Colon (tissue), 2 donors: ENCODE data around the gene IL1RAPL1.
A peak's percentile ranks its signal among the peaks of the same experiment; 100 is the strongest.

ENCODE experiments used
- FAIRE-seq: peaks from 2 replicates; lab custom pipeline; 2012; peaks lifted over from hg19 to GRCh38; lab: Jason Lieb, UNC
- donor health status: control.
- donor health status: control.

IL1RAPL1 gene

DNA sequence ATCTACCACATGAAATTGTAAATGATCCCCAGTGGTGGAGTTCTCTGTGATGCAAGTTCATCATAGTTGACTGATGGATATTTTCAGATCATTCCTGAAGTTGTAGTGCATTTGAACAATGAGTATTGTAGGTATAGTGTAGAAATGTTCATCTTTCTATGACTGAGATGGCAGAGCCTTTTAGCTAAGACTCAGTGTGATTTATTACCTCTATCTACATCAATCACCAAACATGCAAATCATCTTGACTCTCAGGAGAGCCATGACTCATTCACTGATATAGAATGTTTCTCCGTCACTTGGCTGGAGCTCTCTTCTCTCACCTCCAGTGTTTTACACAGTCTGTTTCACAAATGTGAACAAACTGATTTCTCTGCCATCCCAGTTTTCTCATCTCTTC is 392.6 kb downstream of the IL1RAPL1 start:
- FAIRE-seq = no peak

DNA sequence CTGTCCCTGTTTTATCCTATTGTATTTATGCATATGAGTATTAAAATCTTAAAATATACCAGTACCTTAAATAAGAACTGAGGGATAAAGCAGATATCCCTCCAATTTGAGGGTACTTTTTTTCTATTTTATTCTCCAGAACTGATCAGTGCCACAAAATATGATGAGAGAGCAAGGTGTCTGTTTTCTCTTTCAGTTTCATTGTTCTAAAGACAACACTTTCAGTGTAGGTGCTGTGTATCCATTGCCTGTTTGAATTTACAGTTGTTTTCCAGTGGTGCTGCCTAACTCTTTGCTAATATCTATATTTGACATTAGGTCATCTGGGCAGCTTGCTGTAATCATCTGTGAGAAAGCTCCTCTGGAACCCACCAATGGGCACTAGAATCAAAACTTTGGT is 394.7 kb downstream of the IL1RAPL1 start:
- no peak for FAIRE-seq

DNA sequence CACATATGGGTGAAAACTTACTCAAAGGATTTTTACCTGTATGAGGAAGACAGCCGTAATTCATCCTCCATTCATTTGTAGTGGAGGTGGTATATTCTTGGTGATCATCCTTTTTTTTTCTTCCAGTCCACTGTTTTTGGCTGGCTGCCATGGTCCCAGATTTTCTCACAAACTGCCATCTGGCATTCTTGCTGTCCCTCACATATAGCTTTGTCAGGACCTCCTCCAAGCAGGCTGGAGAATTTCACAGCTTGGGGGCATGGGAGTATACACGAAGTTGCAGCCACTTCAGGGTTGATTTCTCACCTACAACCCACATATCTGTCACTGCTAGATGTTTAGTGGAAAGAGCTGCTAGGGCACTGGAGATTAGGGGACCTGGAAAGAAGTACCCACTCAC is 401.0 kb downstream of the IL1RAPL1 start:
- no peak for FAIRE-seq

DNA sequence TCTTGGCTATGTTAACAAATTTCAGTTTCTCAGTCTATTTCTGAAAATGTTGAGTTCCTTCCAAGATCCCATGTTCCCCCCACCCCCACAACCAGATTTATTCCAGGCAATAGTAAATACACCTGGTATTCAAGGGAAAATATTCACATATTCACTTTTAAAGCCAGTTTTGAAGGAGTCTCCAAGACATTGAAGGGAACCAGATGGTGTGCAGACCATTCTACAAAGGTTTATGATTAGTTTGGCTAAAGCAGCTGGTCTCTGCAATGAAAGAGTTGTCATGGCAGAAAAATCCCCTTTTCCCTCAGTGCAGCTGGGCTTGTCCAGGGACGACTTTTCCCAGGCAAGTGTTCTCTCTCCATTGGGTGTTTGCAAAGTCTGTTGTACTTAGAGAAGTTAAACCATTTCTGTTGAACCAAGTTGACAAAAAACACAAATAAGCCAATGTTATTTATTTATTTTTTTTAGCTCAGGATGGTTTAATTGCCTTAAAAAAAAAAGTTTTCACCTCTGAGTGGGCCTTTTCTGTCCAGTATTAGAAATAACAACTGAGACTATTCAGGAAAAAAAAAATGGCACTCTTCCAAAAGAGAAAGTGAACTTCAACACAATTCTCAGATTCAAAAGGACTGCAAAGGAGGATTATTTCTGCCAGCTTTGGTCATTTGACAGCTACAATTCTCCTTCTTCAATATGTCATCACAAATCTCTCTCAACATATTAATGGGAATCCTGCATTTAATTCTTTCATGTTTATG is 410.6 kb downstream of the IL1RAPL1 start:
- no peak for FAIRE-seq

DNA sequence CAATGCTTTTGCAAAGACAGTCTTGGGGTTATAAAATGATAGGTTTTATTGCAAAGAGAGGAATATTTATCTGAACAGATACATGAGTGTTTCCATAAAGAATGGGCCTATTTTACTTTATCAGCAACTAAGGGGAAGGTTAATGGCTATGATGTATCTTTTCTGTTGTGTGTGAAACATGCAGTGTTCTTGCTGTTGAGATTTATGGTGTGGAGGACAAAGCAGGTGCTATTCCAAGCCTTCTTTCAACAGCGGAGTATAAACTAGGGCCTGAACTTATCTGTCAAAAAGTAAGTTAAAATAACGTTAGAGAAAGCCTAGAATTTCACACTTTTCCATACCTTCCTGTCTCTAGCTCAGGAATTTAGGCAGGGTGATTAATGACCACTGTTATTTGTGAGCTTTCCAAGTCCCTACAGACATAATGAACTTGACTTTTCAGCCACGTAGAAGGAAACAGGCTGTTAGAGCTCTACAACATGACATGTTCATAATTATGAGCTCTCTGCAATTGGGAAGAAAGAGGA is 411.4 kb downstream of the IL1RAPL1 start:
- no peak for FAIRE-seq

DNA sequence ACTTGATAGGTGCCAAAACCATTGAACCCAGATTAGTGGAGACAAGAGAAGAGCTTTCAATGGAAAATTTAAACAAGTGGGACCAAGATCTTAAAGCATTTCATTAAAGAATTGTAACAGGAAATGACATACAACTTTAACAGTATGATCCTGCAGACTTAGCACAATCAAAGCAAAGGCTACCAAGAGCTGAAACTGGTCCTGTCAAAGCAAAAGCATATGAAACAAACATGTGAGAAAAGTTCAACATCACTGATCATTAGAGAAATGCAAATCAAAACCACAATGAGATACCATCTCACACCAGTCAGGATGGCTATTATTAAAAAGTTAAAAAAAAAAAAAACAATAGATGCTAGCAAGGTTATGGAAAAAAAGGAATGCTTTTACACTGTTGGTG is 425.6 kb downstream of the IL1RAPL1 start:
- no peak for FAIRE-seq

DNA sequence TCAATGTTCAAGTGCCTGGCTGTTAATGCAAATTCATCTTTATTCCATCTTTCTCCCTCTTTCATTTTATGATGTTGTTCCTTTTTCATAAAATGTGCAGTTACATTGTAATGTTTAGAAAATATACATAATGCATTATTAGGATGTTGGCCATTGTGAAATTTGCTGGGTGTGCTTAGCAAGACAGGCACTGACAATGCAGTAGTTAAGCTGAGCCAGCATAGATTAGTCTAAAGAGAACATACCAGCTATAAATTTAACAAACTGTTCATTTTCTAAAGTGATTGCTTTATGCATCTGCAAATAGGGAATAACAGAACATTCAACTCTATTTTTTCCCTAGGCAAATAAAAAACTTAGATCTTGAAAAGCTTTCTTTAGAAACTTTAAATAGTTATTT is 436.0 kb downstream of the IL1RAPL1 start:
- FAIRE-seq = peak; percentile 38

DNA sequence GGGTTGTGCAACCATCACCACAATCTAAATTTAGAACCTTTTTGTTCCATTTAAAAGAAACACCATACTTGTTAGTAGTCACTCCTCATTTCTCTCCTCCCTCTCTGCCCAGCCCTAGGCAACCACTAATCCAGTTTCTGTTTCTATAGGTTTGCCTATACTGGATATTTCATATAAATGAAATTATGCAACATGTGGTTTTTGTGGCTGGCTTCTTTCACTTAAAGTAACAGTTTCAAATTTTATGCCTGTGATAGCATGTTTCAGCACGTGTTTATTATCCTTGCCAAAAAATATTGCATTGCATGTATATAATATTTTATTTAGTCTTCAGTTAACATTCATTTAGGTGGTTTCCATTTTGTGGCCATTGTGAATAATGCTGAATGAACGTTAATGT is 437.6 kb downstream of the IL1RAPL1 start:
- FAIRE-seq = no peak

DNA sequence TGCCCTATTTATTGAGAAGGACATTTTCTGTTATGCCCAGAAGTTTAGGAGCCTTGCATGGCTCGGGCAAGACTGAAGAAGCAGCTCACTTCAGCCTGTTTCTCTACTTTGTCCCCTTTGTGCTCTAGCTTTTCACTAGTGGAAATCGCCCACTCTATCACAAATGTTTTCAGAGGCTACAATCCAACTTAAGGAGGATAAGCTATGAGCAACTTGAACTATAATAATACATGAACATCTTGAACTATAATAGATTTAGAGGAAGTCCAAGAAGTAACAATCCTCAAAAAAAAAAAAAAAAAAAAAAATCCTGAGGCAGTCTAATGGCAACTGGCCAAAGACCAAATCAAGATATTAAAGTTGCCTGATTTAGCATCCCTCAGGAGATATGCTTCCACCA is 452.3 kb downstream of the IL1RAPL1 start:
- FAIRE-seq = no peak

DNA sequence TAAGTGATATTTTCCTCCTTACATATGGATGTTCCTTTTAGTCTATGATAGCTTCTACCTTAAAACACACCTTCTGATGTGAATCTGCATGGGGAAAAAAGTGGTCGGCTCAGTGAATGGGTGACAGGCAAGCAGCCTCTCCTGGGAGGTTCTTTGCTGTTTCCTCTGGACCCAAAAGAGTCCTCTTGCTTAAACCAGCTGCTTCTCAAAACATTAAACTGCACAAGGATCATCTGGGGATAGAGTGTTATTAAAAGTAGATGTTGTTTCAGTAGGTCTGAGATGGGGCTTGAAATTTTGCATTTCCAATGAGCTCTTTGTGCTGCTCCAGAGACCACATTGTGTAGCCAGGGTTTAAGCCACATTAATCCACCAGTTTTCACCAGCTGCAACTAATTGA is 452.9 kb downstream of the IL1RAPL1 start:
- no peak for FAIRE-seq

DNA sequence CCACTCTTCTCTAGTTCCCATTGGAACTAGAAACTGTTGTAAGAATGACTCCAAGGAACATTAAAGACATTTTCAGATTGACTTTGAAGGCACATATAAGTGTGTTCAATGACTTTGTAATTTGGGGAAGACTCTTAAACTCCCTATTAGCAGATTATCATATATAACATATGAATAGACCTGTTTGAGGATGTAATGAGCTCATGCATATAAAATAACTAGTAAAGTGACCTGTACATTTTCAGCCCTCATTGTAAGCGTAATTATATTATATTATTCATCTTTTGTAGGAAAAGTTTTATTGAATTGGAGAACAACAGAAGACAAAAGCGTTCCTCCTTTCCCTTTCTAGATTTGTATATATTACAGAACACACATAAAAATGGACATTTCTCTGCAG is 455.1 kb downstream of the IL1RAPL1 start:
- peak; percentile 33 for FAIRE-seq

DNA sequence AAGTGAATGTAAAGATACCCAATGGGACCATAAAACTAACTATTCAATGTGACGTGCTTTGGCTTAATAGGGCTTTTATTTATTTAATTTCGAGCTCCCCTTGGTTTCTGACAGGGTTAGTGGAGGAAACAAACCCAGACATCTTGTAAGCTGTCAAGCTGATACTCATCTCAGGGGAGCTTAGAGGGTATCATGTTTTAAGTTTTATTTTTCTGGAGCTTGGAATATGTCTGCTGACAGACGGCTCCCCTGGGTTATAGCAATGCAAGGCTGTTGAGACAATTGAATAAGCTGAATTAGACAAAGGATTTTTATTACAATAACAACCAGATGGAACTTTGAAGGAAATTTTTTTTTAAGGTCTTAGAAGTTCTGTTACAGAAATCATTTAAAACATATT is 456.5 kb downstream of the IL1RAPL1 start:
- no peak for FAIRE-seq

DNA sequence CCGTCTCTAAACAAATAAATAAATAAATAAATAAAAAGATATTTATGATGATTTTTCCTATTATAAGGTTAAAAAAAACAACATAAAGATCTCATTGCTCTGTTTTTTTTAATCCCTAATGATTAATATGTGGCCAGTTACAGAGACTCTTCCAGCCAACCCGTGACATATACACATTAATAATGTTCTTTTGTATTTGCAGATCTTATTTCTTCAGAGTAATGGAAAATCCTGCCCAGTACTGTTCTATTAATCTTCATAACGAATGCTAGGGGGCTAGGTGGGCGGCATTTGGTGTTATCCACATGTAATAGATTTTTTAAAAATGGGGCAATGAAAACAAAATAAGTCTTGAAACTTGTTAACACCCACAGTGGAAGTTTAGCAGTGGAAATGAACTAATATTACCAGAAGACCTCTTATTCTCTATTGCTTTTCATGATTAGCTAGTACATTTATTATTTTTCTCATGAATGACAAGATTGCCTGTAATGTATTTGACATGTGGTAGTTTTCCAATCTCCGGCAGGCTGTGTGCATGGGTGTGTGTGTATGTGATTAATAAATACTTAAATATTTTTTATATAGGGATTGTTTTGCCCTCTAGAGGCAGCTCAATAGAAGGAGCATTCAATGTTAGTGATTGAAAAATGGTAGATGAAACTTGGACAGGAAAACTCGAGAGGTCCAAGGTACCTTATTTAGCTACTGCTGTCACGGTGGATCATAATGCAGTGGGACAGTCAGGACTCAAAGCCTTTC is 457.4 kb downstream of the IL1RAPL1 start:
- no peak for FAIRE-seq

DNA sequence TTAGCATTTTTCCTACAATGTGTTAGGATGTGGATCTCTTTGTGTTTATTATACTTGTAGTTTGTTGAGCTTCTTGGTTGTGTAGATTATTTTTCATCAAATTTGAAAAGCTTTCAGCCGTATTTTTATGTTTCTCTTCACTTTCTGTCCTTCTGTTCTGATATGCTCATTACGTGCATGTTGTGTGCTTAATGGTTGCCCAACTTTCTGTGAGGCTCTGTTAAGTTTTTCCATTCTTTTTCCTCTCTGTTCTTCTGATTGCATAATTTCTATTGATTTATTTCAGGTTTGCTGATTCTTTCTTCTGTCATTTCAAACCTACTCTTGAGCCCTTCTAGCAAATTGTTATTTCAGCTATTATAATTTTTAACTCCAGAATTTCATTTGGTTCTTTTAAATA is 478.2 kb downstream of the IL1RAPL1 start:
- FAIRE-seq = no peak

DNA sequence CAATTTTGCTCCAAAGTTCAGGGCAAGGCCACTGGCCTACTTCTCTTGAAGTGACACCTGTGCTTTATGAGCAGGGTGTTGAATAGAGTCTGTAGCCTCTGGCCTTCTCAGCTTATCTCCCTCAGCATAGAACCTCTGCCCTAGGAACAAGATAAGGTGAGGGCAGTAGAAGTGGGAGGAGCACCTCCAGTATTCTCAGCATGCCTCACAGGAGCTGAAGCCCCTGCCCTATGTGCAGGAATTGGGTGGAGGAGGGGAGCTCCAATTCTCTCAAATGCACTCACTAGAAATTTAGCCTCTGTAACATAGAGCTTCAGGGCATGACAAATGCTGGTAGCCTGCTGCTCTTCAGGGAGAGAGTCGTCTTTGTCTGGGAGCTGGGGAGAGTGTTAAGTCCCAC is 479.3 kb downstream of the IL1RAPL1 start:
- no peak for FAIRE-seq

DNA sequence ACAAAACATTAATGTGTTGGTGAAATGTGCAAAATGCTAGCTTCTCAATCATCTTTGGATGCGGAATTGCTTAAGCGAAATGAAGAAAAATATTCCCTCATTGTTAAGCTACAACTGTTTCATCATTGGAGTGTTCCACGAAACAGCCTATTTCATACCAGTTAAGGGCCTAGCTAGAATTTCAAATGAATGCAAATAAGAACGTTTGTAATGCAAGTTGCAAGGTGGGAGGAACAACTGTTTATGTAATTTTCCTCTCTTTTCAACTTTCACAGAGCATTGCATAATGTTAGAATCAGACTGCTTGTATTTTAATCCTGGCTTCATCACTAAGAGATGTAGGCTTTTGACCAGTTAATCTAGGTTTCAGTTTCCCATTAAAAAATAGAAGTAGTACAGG is 480.1 kb downstream of the IL1RAPL1 start:
- no peak for FAIRE-seq

DNA sequence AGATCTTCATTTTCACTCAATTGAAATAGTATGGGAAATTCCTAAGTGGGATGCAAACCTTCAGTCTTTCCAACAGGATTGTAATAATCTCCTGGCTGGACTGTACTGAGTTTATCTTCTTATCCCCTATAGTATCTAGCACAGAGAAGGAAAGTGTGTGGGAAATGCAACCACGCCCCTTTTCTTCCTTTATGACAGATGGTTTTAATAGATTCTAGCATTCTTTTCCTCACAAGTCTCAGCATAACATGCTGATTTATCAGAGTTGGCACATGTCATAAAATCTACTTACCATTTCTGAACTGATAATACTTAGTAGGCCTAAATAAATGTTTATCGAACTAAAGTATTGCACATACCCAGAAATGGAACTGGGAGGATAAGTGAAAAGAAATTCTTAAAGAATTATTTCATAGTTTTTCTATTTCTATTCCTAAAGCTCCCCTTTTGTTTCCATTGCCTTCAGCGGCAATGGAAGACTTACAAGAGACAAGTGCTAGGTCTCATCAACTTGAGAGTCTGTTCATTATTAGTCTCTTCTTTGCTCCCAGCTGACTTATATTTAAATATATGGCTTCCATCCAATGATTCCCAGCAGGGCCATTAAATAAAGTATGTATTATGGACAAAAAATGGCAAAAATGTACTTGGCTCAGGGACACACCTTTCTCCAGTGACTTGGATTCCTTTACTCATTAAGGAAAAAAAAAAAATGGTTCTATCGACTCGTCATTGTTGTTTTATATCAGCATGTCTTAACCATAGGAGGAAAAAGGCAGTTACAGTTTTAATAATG is 484.5 kb downstream of the IL1RAPL1 start:
- no peak for FAIRE-seq

DNA sequence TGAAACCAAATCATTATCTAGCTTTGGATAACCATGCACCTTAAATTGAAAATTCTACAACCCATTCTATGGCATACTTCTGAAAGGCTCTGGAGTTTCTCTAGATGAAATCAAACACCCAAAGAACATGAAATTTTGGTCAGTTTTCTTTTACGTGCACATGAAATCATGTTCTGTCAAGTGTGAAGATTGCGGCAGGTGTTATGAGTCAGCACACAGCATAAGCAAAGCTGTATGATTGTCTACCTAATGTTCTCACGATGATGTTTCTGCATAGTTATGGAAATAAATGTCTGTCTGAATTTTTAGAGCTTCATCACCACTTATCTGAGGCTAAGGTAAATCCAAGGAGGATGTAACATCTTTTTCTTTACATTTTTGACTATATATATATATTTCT is 495.3 kb downstream of the IL1RAPL1 start:
- no peak for FAIRE-seq

DNA sequence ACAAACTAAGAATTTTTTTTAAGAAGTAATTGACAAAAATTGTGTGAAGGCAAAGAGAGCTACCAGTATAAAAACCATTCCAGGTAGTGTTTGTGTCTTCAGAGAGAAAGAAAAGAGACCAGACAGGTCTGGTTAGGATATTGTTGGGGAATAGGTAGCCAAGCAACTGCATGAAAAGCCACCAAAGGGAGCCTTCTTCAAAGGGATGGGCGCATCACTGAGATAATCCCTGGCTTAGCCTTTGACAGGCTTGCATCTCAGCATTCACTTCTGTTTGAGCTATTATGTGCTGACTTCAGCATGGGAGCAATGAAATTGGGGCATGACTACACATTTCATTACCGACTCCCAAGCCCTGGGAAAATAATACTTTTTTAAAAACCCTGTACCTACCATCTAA is 496.6 kb downstream of the IL1RAPL1 start:
- FAIRE-seq = no peak

DNA sequence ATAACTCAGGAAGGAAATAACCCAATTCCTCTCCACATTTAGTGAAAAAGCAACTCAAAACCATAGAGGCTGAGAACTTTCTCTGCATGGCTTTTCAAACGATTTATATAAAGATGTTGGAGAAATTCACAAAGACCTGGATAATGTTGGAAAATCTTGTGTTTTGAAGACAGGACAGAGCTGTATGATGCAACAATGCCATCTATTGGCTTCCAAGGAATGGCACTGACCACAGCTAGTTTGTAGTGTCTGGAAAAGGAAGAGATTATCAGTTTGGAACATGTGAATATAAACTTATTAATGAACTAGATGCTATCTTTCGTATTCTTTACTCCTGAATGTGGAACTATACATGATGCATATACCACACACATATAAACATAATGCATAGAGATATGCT is 503.6 kb downstream of the IL1RAPL1 start:
- FAIRE-seq = no peak

DNA sequence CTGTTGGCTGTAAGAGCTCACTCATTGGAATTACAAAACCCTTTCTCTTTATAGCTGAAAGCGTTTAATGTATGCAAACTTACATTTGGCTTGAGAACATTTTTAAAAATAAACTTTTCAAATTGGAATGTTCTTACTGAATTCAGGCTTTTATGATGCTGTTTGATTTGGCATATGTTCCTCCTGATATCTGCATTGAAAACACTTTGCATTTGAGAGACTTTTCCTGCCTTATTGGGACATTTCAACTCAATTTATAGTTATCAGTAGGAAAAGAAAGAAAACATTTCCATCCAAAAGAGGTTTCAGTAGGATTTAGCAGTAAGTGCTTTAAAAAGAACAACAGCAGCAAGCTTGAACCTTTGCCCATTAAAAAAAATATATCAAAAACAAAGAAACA is 520.0 kb downstream of the IL1RAPL1 start:
- FAIRE-seq = no peak

DNA sequence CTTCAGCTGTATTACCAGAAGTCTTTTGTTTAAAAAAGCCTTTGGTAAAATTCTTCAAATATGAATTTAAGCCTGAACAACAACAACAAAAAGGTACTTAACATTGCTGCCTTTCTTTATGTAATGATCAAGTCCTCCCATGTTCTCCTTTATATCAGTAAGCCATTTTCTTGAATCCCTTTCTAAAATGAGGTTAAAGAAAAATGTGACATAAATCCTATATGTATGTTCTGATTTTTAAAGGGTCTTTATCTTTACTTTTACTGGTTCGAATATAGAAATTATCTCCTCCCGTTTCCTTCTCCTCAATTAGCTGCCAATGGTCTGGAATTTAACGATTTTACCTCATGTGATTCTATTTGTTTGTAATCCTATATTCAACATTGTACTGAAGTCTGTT is 522.8 kb downstream of the IL1RAPL1 start:
- FAIRE-seq = peak; percentile 14

DNA sequence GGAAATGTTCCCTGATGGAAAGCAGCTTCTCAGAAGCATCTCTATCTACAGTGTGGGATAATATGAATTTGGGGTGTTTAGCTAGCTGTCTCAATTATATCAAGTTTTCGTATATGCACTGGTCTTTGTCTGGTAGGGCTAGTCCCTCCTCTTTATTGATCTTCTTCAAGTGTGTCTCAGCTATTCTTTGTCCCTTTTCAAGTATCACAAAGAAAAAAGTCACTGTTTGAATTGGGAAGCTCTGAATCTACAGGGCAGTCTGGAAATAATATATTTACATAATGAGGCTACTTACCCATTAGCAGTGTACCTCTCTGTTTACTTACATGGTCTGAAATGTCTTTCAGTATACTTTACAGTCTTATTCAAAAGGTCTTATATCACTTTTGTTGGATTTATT is 526.0 kb downstream of the IL1RAPL1 start:
- FAIRE-seq = no peak
